HG02588 (cell line): Measurements from ENCODE around the gene RCN1.
"Not testable (repeated sequence)": the region's sequence is repeated elsewhere in the genome, so short reads cannot be mapped to it uniquely, and the experiment has no call there.

Experiments
- ATAC-seq: cut with Tn5 transposase; IDR thresholded peaks from one replicate; pipeline ENCODE4 v1.9.1; 2021; ENCODE audit warnings: mild to moderate bottlenecking, moderate library complexity; ENCODE audit not compliant: unreplicated experiment

RCN1 gene

GRCh38 chr11:32090545-32091370 is at the start of gene RCN1:
TSS of gene RCN1 (plus strand) at chr11:32091074. CDS start at chr11:32091197, 123 bp downstream.
- ATAC-seq = peak; percentile 45

- ATAC-seq = no peak
Measured at GRCh38 chr11:32043737-32044136, 47.1 kb upstream of the RCN1 start.

GRCh38 chr11:32044158-32044863 is 46.6 kb upstream of the RCN1 start:
- ATAC-seq = no peak

GRCh38 chr11:32045456-32045855 is 45.4 kb upstream of the RCN1 start:
- ATAC-seq = no peak

- no peak for ATAC-seq
Measured at GRCh38 chr11:32050264-32050663, 40.6 kb upstream of the RCN1 start.

GRCh38 chr11:32052215-32052614 is 38.7 kb upstream of the RCN1 start:
- no peak for ATAC-seq

- ATAC-seq = no peak
Measured at GRCh38 chr11:32053151-32053888, 37.6 kb upstream of the RCN1 start.

GRCh38 chr11:32055861-32056260 is 35.0 kb upstream of the RCN1 start:
- no peak for ATAC-seq

GRCh38 chr11:32056438-32056837 is 34.4 kb upstream of the RCN1 start:
- no peak for ATAC-seq

- no peak for ATAC-seq
Measured at GRCh38 chr11:32059686-32060462, 31.0 kb upstream of the RCN1 start.

GRCh38 chr11:32062540-32062939 is 28.3 kb upstream of the RCN1 start:
- ATAC-seq = no peak

GRCh38 chr11:32063031-32063430 is 27.8 kb upstream of the RCN1 start:
- not testable (repeated sequence) for ATAC-seq

- no peak for ATAC-seq
Measured at GRCh38 chr11:32065865-32066629, 24.8 kb upstream of the RCN1 start.

GRCh38 chr11:32068134-32068870 is 22.6 kb upstream of the RCN1 start:
- ATAC-seq = no peak

- peak; percentile 73 for ATAC-seq
Measured at GRCh38 chr11:32069361-32070058, 21.4 kb upstream of the RCN1 start.

- no peak for ATAC-seq
Measured at GRCh38 chr11:32070692-32071091, 20.2 kb upstream of the RCN1 start.

- ATAC-seq = no peak
Measured at GRCh38 chr11:32071811-32072210, 19.1 kb upstream of the RCN1 start.

- ATAC-seq = no peak
Measured at GRCh38 chr11:32072872-32073643, 17.8 kb upstream of the RCN1 start.
